ENCODE results near the gene RPGRIP1.

DNA sequence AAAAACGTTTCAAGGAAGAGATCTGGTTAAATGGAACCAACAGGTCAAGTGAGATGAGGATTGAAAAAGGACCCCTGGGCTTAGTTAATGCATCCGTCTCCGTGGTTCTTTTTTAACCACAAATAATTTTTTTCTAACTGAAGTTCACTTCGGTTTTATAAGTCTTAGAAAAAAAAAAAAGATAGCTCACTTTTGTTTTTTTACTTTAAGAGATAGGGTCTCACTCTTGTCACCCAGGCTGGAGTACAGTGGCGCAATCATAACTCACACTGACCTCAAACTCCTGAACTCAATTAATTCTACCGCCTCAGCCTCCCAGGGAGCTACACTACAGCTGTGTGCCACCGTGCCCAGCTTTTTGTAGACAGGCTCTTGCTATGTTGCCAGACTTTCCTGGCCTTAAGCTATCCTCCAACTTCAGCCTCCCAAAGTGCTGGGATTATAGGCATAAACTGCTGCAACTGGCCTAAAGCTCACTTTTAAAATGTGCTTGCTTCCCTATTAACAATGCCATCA lies 22.4 kb upstream of the RPGRIP1 start:
- TF ChIP-seq SUZ12 (IDR thresholded peaks at IDR 0.05) (no peak), BHLHE40 (IDR thresholded peaks at IDR 0.05; ENCODE audit: borderline replicate concordance) (no peak), L3MBTL2 (conservative IDR thresholded peaks at IDR 0.05) (no peak), NFRKB (IDR thresholded peaks at IDR 0.05) (no peak), FOXM1 (IDR thresholded peaks at IDR 0.05; ENCODE audit: borderline replicate concordance) (no peak), SP1 (IDR thresholded peaks at IDR 0.05) (no peak), TARDBP (IDR thresholded peaks at IDR 0.05) (no peak), LEF1 (IDR thresholded peaks at IDR 0.05; ENCODE audit: borderline replicate concordance) (no peak), HDGF (IDR thresholded peaks at IDR 0.05; ENCODE audit: borderline replicate concordance) (no peak), ELF4 (IDR thresholded peaks at IDR 0.05) (no peak), FOXK2 (IDR thresholded peaks at IDR 0.05) (no peak), FOXA1 (IDR thresholded peaks at IDR 0.05) (no peak)
- TF ChIP-seq, protein P1, sequence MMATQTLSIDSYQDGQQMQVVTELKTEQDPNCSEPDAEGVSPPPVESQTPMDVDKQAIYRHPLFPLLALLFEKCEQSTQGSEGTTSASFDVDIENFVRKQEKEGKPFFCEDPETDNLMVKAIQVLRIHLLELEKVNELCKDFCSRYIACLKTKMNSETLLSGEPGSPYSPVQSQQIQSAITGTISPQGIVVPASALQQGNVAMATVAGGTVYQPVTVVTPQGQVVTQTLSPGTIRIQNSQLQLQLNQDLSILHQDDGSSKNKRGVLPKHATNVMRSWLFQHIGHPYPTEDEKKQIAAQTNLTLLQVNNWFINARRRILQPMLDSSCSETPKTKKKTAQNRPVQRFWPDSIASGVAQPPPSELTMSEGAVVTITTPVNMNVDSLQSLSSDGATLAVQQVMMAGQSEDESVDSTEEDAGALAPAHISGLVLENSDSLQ (IDR thresholded peaks at IDR 0.05): no peak
